ENCODE results near the gene LARP4. TPM values are rescaled to one million over a fixed set of nuclear protein-coding genes. Genes with fewer than 3 reads are reported as not detected.
A peak's percentile ranks its signal among the peaks of the same experiment; 100 is the strongest.

Gene LARP4
- total RNA-seq, 1 experiment from 2014 or later, result 92.7 TPM

GRCh38 chr12:50397117-50397650, 3.5 kb upstream of the LARP4 start (continued):
- no peak for TF ChIP-seq SIN3A (IDR thresholded peaks at IDR 0.05; ENCODE audit: borderline replicate concordance, insufficient read depth, low read depth, low read length)

- H3K4me1 ChIP-seq (ENCODE audit: control insufficient read depth, insufficient read depth, low read length), result peaks cover 22% of the 10 kb centered on the region
- no TSS peak for BruUV-seq (replicated peaks)
- DNase-seq (ENCODE audit: low read depth, low spot score), result no peak
- no peaks in the 10 kb centered on the region for H3K27me3 ChIP-seq (ENCODE audit: control insufficient read depth, insufficient read depth, low read length)
- ChIA-PET CTCF (no interaction called here), POLR2A (no interaction called here)
- ATAC-seq, result no peak
- TF ChIP-seq SIN3A (IDR thresholded peaks at IDR 0.05; ENCODE audit: borderline replicate concordance, insufficient read depth, low read depth, low read length) (no peak), CTCF (IDR thresholded peaks at IDR 0.05) (no peak), TCF7L2 (IDR thresholded peaks at IDR 0.05; ENCODE audit: low read depth, low read length) (no peak), REST (IDR thresholded peaks at IDR 0.05; ENCODE audit: insufficient read depth in 1 of 2, low read depth in 2 of 2, low read length in 1 of 2) (no peak)
- H3K36me3 ChIP-seq (ENCODE audit: control insufficient read depth, insufficient read depth, low read length), result peaks cover 14% of the 10 kb centered on the region
- no peak overlapping the region for H3K4me3 ChIP-seq (ENCODE audit: low read depth in 2 of 2, low read length in 2 of 2)
- no peak overlapping the region; the same call in 1 of the 2 replicates for H3K27ac ChIP-seq (ENCODE audit: low read length)
- no peaks in the 10 kb centered on the region for H3K9me3 ChIP-seq (ENCODE audit: control insufficient read depth, insufficient read depth, low read depth, low read length)
- intact Hi-C loops (cut with micrococcal nuclease; ENCODE audit: unreplicated experiment), result loop anchor here (10.0 kb wide), 1 partner anchor 64 kb away; no protein-coding TSS in a partner anchor
- in situ Hi-C loops (cut with HindIII; ENCODE audit: low pct_unique_long_range_greater_than_20kb, low sequenced_read_pairs), result no loop called here
Measured at GRCh38 chr12:50398931-50399330, 1.8 kb upstream of the LARP4 start.

GRCh38 chr12:50400104-50400637, 514 bp upstream of the LARP4 start:
- ATAC-seq, result no peak; the same call in 1 of the 2 replicates
- intact Hi-C loops (cut with micrococcal nuclease; ENCODE audit: unreplicated experiment), result no loop called here
- ChIA-PET CTCF (no interaction called here), POLR2A (no interaction called here)
- TSS peak; percentile 99 for BruUV-seq (replicated peaks)
- Histone ChIP-seq H3K27ac (ENCODE audit: low read length) (peak overlapping the region; percentile 99), H3K27me3 (ENCODE audit: control insufficient read depth, insufficient read depth, low read length) (no peaks in the 10 kb centered on the region), H3K9me3 (ENCODE audit: control insufficient read depth, insufficient read depth, low read depth, low read length) (no peaks in the 10 kb centered on the region), H3K36me3 (ENCODE audit: control insufficient read depth, insufficient read depth, low read length) (peaks cover 14% of the 10 kb centered on the region), H3K4me3 (ENCODE audit: low read depth in 2 of 2, low read length in 2 of 2) (peak overlapping the region; percentile 86 to 91), H3K4me1 (ENCODE audit: control insufficient read depth, insufficient read depth, low read length) (peaks cover 28% of the 10 kb centered on the region)
- in situ Hi-C loops (cut with HindIII; ENCODE audit: low pct_unique_long_range_greater_than_20kb, low sequenced_read_pairs), result no loop called here
- TF ChIP-seq POLR2AphosphoS5 (IDR thresholded peaks at IDR 0.05; ENCODE audit: low read depth, low read length), result no peak
- no peak for TF ChIP-seq REST (IDR thresholded peaks at IDR 0.05; ENCODE audit: insufficient read depth in 1 of 2, low read depth in 2 of 2, low read length in 1 of 2)
- no peak for TF ChIP-seq CTCF (IDR thresholded peaks at IDR 0.05)
- TF ChIP-seq TCF7L2 (IDR thresholded peaks at IDR 0.05; ENCODE audit: low read depth, low read length), result peak; percentile 60; the same call in 1 of the 2 replicates
- no peak for DNase-seq (ENCODE audit: low read depth, low spot score)
